H9 (cell line): ENCODE measurements around the gene RGL1. TPM values are rescaled to one million over a fixed set of nuclear protein-coding genes. Genes with fewer than 3 reads are reported as not detected.
A peak's percentile ranks its signal among the peaks of the same experiment; 100 is the strongest.

Source experiments
- DNase-seq: peaks from one replicate; pipeline ENCODE4 v3.0.0-alpha.2; 2017
- H2AFZ ChIP-seq: one replicate; pipeline ENCODE4 v1.6.1; 2013; ENCODE audit warnings: mild to moderate bottlenecking, low read length, control low read depth, moderate library complexity
- H2AK5ac ChIP-seq: 2 replicates; pipeline ENCODE4 v1.6.1; 2013; ENCODE audit warnings: low read length, control low read depth, mixed read lengths; ENCODE audit not compliant: insufficient read length
- H2BK120ac ChIP-seq: one replicate; pipeline ENCODE4 v1.6.1; 2013; ENCODE audit warnings: low read depth, mild to moderate bottlenecking, low read length, control low read depth, inconsistent platforms; ENCODE audit not compliant: poor library complexity, severe bottlenecking
- H2BK12ac ChIP-seq: 2 replicates; pipeline ENCODE4 v1.6.1; 2013; ENCODE audit warnings: low read length, control low read depth, mixed read lengths, low read depth; ENCODE audit not compliant: insufficient read length
- H2BK15ac ChIP-seq: 2 replicates; pipeline ENCODE4 v1.6.1; 2013; ENCODE audit warnings: low read depth, low read length, control low read depth
- H2BK20ac ChIP-seq: one replicate; pipeline ENCODE4 v1.6.1; 2013; ENCODE audit warnings: low read depth, mild to moderate bottlenecking, low read length, control low read depth, inconsistent platforms; ENCODE audit not compliant: poor library complexity, severe bottlenecking
- H2BK5ac ChIP-seq: 2 replicates; pipeline ENCODE4 v1.6.1; 2013; ENCODE audit warnings: low read length, control low read depth, mixed read lengths; ENCODE audit not compliant: insufficient read length
- H3K14ac ChIP-seq: 2 replicates; pipeline ENCODE4 v1.6.1; 2013; ENCODE audit warnings: low read length, control low read depth; ENCODE audit not compliant: insufficient read depth
- H3K18ac ChIP-seq: 2 replicates; pipeline ENCODE4 v1.6.1; 2013; ENCODE audit warnings: low read depth, mild to moderate bottlenecking, mixed read lengths, low read length, control low read depth; ENCODE audit not compliant: insufficient read length
- H3K23ac ChIP-seq: 2 replicates; pipeline ENCODE4 v1.6.1; 2013; ENCODE audit warnings: low read length, control low read depth, mixed read lengths, low read depth; ENCODE audit not compliant: insufficient read length
- H3K23me2 ChIP-seq: 2 replicates; pipeline ENCODE4 v1.6.1; 2013; ENCODE audit warnings: low read depth, mild to moderate bottlenecking, mixed read lengths, low read length, control low read depth; ENCODE audit not compliant: insufficient read length, poor library complexity, severe bottlenecking
- H3K27ac ChIP-seq: 2 replicates; pipeline ENCODE4 v1.5.1; 2013; ENCODE audit warnings: low read length, control low read depth, mixed read lengths, low read depth; ENCODE audit not compliant: insufficient read length
- H3K27me3 ChIP-seq: 2 replicates; pipeline ENCODE4 v1.6.1; 2013; ENCODE audit warnings: low read length, control low read depth, inconsistent platforms; ENCODE audit not compliant: insufficient read depth
- H3K4ac ChIP-seq: 2 replicates; pipeline ENCODE4 v1.6.1; 2013; ENCODE audit warnings: low read depth, mild to moderate bottlenecking, control low read depth, inconsistent platforms, low read length, moderate library complexity
- H3K4me1 ChIP-seq: 2 replicates; pipeline ENCODE4 v1.6.1; 2013; ENCODE audit warnings: low read length, control low read depth, inconsistent platforms; ENCODE audit not compliant: insufficient read depth
- H3K4me2 ChIP-seq: 2 replicates; pipeline ENCODE4 v1.6.1; 2013; ENCODE audit warnings: low read length, control low read depth, mixed read lengths; ENCODE audit not compliant: insufficient read length, insufficient read depth
- H3K56ac ChIP-seq: 2 replicates; pipeline ENCODE4 v1.6.1; 2013; ENCODE audit warnings: low read depth, mild to moderate bottlenecking, mixed read lengths, low read length, control low read depth; ENCODE audit not compliant: insufficient read length
- H3K79me1 ChIP-seq: 2 replicates; pipeline ENCODE4 v1.6.1; 2013; ENCODE audit warnings: low read depth, mild to moderate bottlenecking, moderate library complexity, low read length, control low read depth, inconsistent platforms; ENCODE audit not compliant: insufficient read depth, poor library complexity, severe bottlenecking
- H3K79me2 ChIP-seq: 2 replicates; pipeline ENCODE4 v1.6.1; 2013; ENCODE audit warnings: low read length, control low read depth, inconsistent platforms; ENCODE audit not compliant: insufficient read depth
- H3K9ac ChIP-seq: 2 replicates; pipeline ENCODE4 v1.6.1; 2013; ENCODE audit warnings: low read length, control low read depth, mixed read lengths; ENCODE audit not compliant: insufficient read length; ENCODE audit errors: extremely low read depth
- H3K9me3 ChIP-seq: one replicate; pipeline ENCODE4 v1.6.1; 2013; ENCODE audit warnings: low read depth, low read length, inconsistent platforms; ENCODE audit not compliant: control insufficient read depth
- H3T11ph ChIP-seq: one replicate; pipeline ENCODE4 v1.6.1; 2013; ENCODE audit warnings: mild to moderate bottlenecking, low read length, control low read depth, inconsistent platforms
- H4K20me1 ChIP-seq: one replicate; pipeline ENCODE4 v1.6.1; 2013; ENCODE audit not compliant: control insufficient read depth, insufficient read length, insufficient read depth
- H4K5ac ChIP-seq: 2 replicates; pipeline ENCODE4 v1.6.1; 2013; ENCODE audit warnings: low read depth, mild to moderate bottlenecking, mixed read lengths, low read length, control low read depth; ENCODE audit not compliant: insufficient read length
- H4K8ac ChIP-seq: replicated peaks from 2 replicates; pipeline ENCODE4 v1.6.1; 2013; ENCODE audit warnings: low read length, control low read depth, mixed read lengths, low read depth; ENCODE audit not compliant: insufficient read length
- H4K91ac ChIP-seq: 2 replicates; pipeline ENCODE4 v1.6.1; 2013; ENCODE audit warnings: low read depth, mild to moderate bottlenecking, moderate library complexity, mixed read lengths, low read length, control low read depth; ENCODE audit not compliant: insufficient read length
- H3K27ac Mint-ChIP-seq, 3 experiments: 2 replicates in 2 of 3; 3 replicates in 1 of 3; pipeline ENCODE4 v1.8.0; 2020 to 2021; ENCODE audit warnings: mixed read lengths in 3 of 3, mild to moderate bottlenecking in 1 of 3, moderate library complexity in 1 of 3
- H3K27me3 Mint-ChIP-seq: 2 replicates; pipeline ENCODE4 v1.8.0; 2021; ENCODE audit warnings: low read depth, mild to moderate bottlenecking, moderate library complexity, mixed read lengths
- H3K36me3 Mint-ChIP-seq, 3 experiments: 2 replicates in 2 of 3; 3 replicates in 1 of 3; pipeline ENCODE4 v1.8.0; 2020 to 2021; ENCODE audit warnings: low read depth in 3 of 3, mixed read lengths in 3 of 3; ENCODE audit not compliant: insufficient read depth in 1 of 3
- H3K4me1 Mint-ChIP-seq, 2 experiments: 2 replicates each; pipeline ENCODE4 v1.8.0; 2020; ENCODE audit warnings: mixed read lengths in 2 of 2
- H3K4me3 Mint-ChIP-seq, 2 experiments: 2 replicates in 1 of 2; 3 replicates in 1 of 2; pipeline ENCODE4 v1.8.0; 2020 to 2021; ENCODE audit warnings: mild to moderate bottlenecking in 2 of 2, mixed read lengths in 2 of 2, moderate library complexity in 1 of 2
- H3K9me3 Mint-ChIP-seq, 2 experiments: 2 replicates in 1 of 2; 3 replicates in 1 of 2; pipeline ENCODE4 v1.8.0; 2020; ENCODE audit warnings: mild to moderate bottlenecking in 2 of 2, mixed read lengths in 2 of 2, moderate library complexity in 1 of 2
- WGBS: extraction: QIAGEN DNeasy Blood & Tissue Kit; methylation state at CpG from one replicate; pipeline ENCODE4 v1.1.7; 2013; ENCODE audit warnings: missing lambda C conversion rate, low lambda C conversion rate, mixed read lengths; ENCODE audit not compliant: insufficient read length; ENCODE audit errors: extremely low coverage; 5-methylcytosine and 5-hydroxymethylcytosine counted together
- total RNA-seq: library from RNA; stranded (reverse); gene quantifications from 2 replicates; pipeline ENCODE4 v1.2.1, GENCODE V29; 2021
- TF ChIP-seq, protein P1 (sequence below): fragments of 200-600 bp; sonication (generic); conservative IDR thresholded peaks from 3 replicates; pipeline ENCODE4 v1.8.0; 2021; ENCODE audit warnings: antibody characterized with exemption, mild to moderate bottlenecking

Gene RGL1
- total RNA-seq, 1 experiment from 2014 or later: 1.4 TPM

GRCh38 chr1:183942933-183943693 is 138.2 kb downstream of the RGL1 start:
- no peaks in the 10 kb centered on the region for H3K9me3 ChIP-seq
- H3K9me3 Mint-ChIP-seq: peaks cover 0 to 3% of the 10 kb centered on the region in 2 experiments; a peak in 1 of 5 replicates
- no peaks in the 10 kb centered on the region for H3K79me2 ChIP-seq
- TF ChIP-seq, protein P1, sequence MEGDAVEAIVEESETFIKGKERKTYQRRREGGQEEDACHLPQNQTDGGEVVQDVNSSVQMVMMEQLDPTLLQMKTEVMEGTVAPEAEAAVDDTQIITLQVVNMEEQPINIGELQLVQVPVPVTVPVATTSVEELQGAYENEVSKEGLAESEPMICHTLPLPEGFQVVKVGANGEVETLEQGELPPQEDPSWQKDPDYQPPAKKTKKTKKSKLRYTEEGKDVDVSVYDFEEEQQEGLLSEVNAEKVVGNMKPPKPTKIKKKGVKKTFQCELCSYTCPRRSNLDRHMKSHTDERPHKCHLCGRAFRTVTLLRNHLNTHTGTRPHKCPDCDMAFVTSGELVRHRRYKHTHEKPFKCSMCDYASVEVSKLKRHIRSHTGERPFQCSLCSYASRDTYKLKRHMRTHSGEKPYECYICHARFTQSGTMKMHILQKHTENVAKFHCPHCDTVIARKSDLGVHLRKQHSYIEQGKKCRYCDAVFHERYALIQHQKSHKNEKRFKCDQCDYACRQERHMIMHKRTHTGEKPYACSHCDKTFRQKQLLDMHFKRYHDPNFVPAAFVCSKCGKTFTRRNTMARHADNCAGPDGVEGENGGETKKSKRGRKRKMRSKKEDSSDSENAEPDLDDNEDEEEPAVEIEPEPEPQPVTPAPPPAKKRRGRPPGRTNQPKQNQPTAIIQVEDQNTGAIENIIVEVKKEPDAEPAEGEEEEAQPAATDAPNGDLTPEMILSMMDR: no peak
- no peak overlapping the region for H3K23ac ChIP-seq
- 0 out of 7 replicates have a peak, but pooled peaks cover 0 to 2% (median 0%) of the 10 kb centered on the region in 3 experiments for H3K36me3 Mint-ChIP-seq
- H3K27me3 Mint-ChIP-seq: peaks cover 93% of the 10 kb centered on the region
- H2AFZ ChIP-seq: no peak overlapping the region
- no peak overlapping the region for H3K4me2 ChIP-seq
- no peaks in the 10 kb centered on the region for H4K20me1 ChIP-seq
- H3K18ac ChIP-seq: no peak overlapping the region
- peak overlapping the region in 1 of 3 experiments; percentile 33; a peak in 1 of 7 replicates for H3K27ac Mint-ChIP-seq
- no peak overlapping the region for H4K8ac ChIP-seq
- peaks cover 2% of the 10 kb centered on the region; the same call in 1 of the 2 replicates for H3K4me1 ChIP-seq
- H2BK20ac ChIP-seq: no peak overlapping the region
- no peak overlapping the region for H3K56ac ChIP-seq
- WGBS: no CpG with 5 or more reads among the region's 5 CpGs
- H3K79me1 ChIP-seq: no peaks in the 10 kb centered on the region
- H2BK120ac ChIP-seq: no peak overlapping the region
- H3K23me2 ChIP-seq: no peaks in the 10 kb centered on the region
- H2BK5ac ChIP-seq: no peak overlapping the region
- no peak overlapping the region for H3K9ac ChIP-seq
- H3K4me1 Mint-ChIP-seq: peaks cover 34 to 38% of the 10 kb centered on the region in 2 experiments
- H3T11ph ChIP-seq: no peak overlapping the region
- H2BK12ac ChIP-seq: no peak overlapping the region
- no peak overlapping the region for H3K27ac ChIP-seq
- no peak overlapping the region for H3K4me3 Mint-ChIP-seq
- H3K14ac ChIP-seq: no peak overlapping the region
- no peak overlapping the region for H4K91ac ChIP-seq
- H3K27me3 ChIP-seq: peaks cover 12% of the 10 kb centered on the region; the same call in 1 of the 2 replicates
- no peak for DNase-seq
- H2AK5ac ChIP-seq: no peak overlapping the region
- no peak overlapping the region for H2BK15ac ChIP-seq
- no peak overlapping the region for H4K5ac ChIP-seq
- H3K4ac ChIP-seq: no peak overlapping the region
